Right lobe of liver (tissue), 6 donors: Measurements from ENCODE around the gene PCCA. TPM values are rescaled to one million over a fixed set of nuclear protein-coding genes. Genes with fewer than 3 reads are reported as not detected.
A peak's percentile ranks its signal among the peaks of the same experiment; 100 is the strongest.

Experiments
- ATAC-seq, 4 donors: fragments of 200-7000 bp; cut with Tn5 transposase; one replicate each; pipeline ENCODE4 v1.9.1; 2020; ENCODE audit warnings: mild to moderate bottlenecking in 4 of 4, moderate library complexity in 4 of 4
- DNase-seq, 3 donors: peaks; one replicate each; pipeline ENCODE4 v3.0.0-alpha.2; 2020
- H3K27ac ChIP-seq, 3 donors: fragments of 200-600 bp; one replicate each; pipeline ENCODE4 v1.8.0; 2022
- H3K27me3 ChIP-seq, 2 donors: fragments of 200-600 bp; one replicate each; pipeline ENCODE4 v1.8.0; 2022
- H3K36me3 ChIP-seq, 4 donors: fragments of 200-600 bp; sonication (generic) in 1 of 4; one replicate each; pipeline versions ENCODE4 v1.5.1 to v1.8.0; 2017 to 2022; ENCODE audit warnings: control low read depth in 1 of 4
- H3K4me1 ChIP-seq, 4 donors: fragments of 200-600 bp; sonication (generic) in 1 of 4; one replicate each; pipeline versions ENCODE4 v1.5.1 to v1.8.0; 2017 to 2022; ENCODE audit warnings: control low read depth in 1 of 4
- H3K4me3 ChIP-seq, 3 donors: fragments of 200-600 bp; one replicate each; pipeline ENCODE4 v1.8.0; 2022
- H3K9me3 ChIP-seq, 4 donors: fragments of 200-600 bp; sonication (generic) in 1 of 4; one replicate each; pipeline versions ENCODE4 v1.5.1 to v1.8.0; 2017 to 2022; ENCODE audit warnings: control low read depth in 1 of 4
- POLR2A ChIP-seq: fragments of 450-650 bp; IDR thresholded peaks from one replicate; pipeline ENCODE4 v1.6.1; 2017; ENCODE audit warnings: antibody characterized with exemption, mild to moderate bottlenecking
- WGBS: methylation state at CpG from one replicate; pipeline ENCODE4 v1.1.6; 2018; ENCODE audit warnings: low coverage, low lambda C conversion rate; ENCODE audit not compliant: insufficient coverage; ENCODE audit errors: missing lambda C conversion rate; 5-methylcytosine and 5-hydroxymethylcytosine counted together
- intact Hi-C, 2 donors: fragments of 100-400 bp; cut with DNase I; formaldehyde crosslinking; loops; one replicate each; pipeline versions ENCODE4 v1.11.2 to v1.14.1; 2022
- total RNA-seq, 6 experiments: library from RNA; depleted of rRNA in 2 of 6; stranded (reverse); fragments of >200 nt in 2 of 6; fragmentation: NEBNext Ultra II Directional in 3 of 6; extraction: Animal tissue kit (Norgen Biotek cat#: 25700) in 3 of 6; gene quantifications; one replicate each; pipeline versions ENCODE4 v1.1.0 to v1.2.4, GENCODE V29; 2016 to 2023
- TF ChIP-seq, protein P1 (sequence below), 4 donors: fragments of 200-600 bp in 3 of 4; fragments of 450-650 bp in 1 of 4; IDR thresholded peaks; one replicate each; pipeline versions ENCODE4 v1.5.1 to v1.8.0; 2016 to 2022; ENCODE audit warnings: antibody characterized with exemption in 4 of 4, mild to moderate bottlenecking in 2 of 4
- donor health status: DM: no; HTN: yes; CAD: no.
- donor health status: DM: no; HTN: no; CAD: no.
- donor health status: DM: no; HTN: no; CAD: no.
- donor health status: DM: no; HTN: yes; CAD: no.
- donor health status: DM: no; HTN: yes; CAD: no.

The PCCA gene
- total RNA-seq, 6 experiments from 2014 or later, result 58.2 to 161 (median 85.2) TPM

DNA sequence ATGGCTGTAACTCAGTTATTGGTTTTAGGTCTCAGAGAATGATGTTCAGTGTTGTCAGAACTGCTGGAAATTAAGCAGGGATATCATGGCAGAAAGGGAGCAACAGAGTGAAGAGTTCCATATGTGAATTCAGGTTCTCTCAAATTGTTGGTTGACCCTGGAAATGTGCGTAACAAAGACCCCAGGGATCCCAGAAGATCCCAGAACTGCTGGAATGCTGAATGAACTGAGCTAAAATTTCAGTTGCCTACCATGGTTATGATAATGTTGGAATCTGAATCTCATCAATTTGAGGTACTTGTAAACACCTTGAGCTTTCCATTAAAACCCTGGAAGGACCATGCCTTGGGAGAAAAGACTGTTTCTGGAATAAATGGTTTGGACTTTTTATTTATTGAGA, 268.9 kb downstream of the PCCA start:
- Histone ChIP-seq H3K27me3 (no peaks in the 10 kb centered on the region), H3K9me3 (no peaks in the 10 kb centered on the region), H3K27ac (no peak overlapping the region), H3K4me3 (no peak overlapping the region), H3K4me1 (no peaks in the 10 kb centered on the region), H3K36me3 (no peaks in the 10 kb centered on the region)
- ATAC-seq, result no peak
- no peak for TF ChIP-seq POLR2A
- TF ChIP-seq, protein P1, sequence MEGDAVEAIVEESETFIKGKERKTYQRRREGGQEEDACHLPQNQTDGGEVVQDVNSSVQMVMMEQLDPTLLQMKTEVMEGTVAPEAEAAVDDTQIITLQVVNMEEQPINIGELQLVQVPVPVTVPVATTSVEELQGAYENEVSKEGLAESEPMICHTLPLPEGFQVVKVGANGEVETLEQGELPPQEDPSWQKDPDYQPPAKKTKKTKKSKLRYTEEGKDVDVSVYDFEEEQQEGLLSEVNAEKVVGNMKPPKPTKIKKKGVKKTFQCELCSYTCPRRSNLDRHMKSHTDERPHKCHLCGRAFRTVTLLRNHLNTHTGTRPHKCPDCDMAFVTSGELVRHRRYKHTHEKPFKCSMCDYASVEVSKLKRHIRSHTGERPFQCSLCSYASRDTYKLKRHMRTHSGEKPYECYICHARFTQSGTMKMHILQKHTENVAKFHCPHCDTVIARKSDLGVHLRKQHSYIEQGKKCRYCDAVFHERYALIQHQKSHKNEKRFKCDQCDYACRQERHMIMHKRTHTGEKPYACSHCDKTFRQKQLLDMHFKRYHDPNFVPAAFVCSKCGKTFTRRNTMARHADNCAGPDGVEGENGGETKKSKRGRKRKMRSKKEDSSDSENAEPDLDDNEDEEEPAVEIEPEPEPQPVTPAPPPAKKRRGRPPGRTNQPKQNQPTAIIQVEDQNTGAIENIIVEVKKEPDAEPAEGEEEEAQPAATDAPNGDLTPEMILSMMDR (IDR thresholded peaks at IDR 0.05), result no peak
- DNase-seq, result no peak
- 86% methylated on average over 1 of the region's 1 CpG for WGBS
- intact Hi-C loops, result no loop called here

DNA sequence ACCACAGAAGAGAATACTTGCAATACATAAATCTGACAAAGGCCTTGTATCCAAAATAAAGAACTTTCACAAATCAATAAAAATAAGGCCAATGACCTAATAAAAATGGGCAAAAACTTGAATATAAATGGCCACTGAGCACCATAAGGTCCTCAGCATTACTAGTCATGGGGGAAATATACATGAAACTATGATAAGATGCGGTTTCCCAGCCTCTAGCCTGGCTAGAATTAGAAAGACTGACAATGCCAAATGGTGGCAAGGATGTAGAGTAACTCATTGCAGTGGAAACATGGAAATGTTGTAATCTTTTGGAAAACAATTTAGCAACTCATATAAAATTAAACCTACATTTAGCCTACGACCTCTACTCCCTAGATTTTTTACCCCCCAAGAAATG, 272.6 kb downstream of the PCCA start:
- ATAC-seq, result peak in 1 of 4 donors; percentile 36
- H3K9me3 ChIP-seq, result no peaks in the 10 kb centered on the region
- no peaks in the 10 kb centered on the region for H3K27me3 ChIP-seq
- no peak overlapping the region for H3K4me3 ChIP-seq
- 88% methylated on average over 2 of the region's 2 CpGs for WGBS
- no peak for DNase-seq
- H3K4me1 ChIP-seq, result no peaks in the 10 kb centered on the region
- H3K27ac ChIP-seq, result no peak overlapping the region
- TF ChIP-seq POLR2A, result no peak
- TF ChIP-seq, protein P1 (IDR thresholded peaks at IDR 0.05), result no peak
- intact Hi-C loops, result no loop called here
- H3K36me3 ChIP-seq, result no peaks in the 10 kb centered on the region

DNA sequence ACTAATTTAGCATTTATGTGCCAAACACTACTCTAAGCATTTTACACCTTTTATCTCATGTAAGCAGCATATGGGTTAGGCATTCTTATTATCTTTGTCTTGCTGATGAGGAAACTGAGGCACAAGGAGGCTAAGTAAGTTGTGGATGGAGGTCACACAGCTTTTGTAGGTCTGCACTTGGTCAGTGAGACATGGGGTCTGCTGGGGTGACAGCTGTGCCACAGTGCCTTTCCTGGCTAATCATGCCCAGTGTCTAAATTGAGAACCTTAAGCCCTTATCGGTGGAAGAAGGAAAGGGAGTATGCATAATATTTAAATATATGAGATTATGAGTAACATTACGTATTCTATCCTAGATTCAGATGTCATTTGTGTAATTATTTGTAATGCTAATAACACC, 273.5 kb downstream of the PCCA start:
- Histone ChIP-seq H3K4me3 (no peak overlapping the region), H3K9me3 (no peaks in the 10 kb centered on the region), H3K27me3 (no peaks in the 10 kb centered on the region), H3K4me1 (no peaks in the 10 kb centered on the region), H3K27ac (no peak overlapping the region), H3K36me3 (no peaks in the 10 kb centered on the region)
- 85% methylated on average over 2 of the region's 2 CpGs for WGBS
- TF ChIP-seq, protein P1 (IDR thresholded peaks at IDR 0.05), result no peak
- no peak for TF ChIP-seq POLR2A
- DNase-seq (no peak), ATAC-seq (no peak)
- intact Hi-C loops, result no loop called here

DNA sequence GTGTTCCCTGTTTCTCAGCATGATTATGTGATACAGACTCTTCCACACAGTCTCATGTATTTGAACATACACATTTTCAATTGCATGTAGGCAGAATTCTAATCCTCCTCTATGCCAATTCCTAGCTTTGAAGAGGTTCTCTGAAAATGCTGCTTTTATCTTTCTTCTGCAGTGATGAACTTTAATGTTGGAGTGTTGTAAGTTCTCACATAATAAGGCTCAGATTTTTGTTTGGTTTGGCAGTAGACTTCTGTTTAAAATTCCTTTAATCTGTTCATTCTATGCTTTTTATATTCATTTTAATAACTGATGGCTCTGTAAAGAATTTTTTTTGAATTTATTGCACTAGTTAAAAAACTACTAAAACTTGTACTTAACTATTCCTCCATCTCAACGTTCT, 273.9 kb downstream of the PCCA start:
- H3K27me3 ChIP-seq, result no peaks in the 10 kb centered on the region
- WGBS, result 69% methylated on average over 1 of the region's 1 CpG
- TF ChIP-seq, protein P1 (IDR thresholded peaks at IDR 0.05), result no peak
- no peak for TF ChIP-seq POLR2A
- H3K4me1 ChIP-seq, result no peaks in the 10 kb centered on the region
- intact Hi-C loops, result no loop called here
- H3K36me3 ChIP-seq, result no peaks in the 10 kb centered on the region
- H3K27ac ChIP-seq, result no peak overlapping the region
- DNase-seq (no peak), ATAC-seq (no peak)
- no peak overlapping the region for H3K4me3 ChIP-seq
- H3K9me3 ChIP-seq, result no peaks in the 10 kb centered on the region

DNA sequence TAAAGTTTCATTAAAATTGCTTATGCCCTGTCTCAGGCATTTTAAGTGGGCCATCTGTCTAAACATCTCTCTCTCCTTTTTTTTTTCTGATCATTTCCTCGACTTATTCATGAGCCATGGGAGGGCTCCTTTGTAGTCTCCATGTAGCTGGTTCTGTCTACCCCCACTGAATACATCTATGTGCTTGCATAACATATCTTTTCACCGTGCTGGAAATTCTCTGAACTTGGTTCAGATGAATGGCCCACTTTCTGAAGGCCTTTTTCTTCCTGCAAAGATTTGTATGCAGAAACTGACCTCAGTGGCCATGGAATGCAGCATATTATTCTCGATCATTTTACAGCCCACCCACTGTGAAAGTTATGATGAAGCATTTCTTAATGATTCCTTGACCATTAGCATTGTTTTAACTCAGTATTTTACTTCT, 274.4 kb downstream of the PCCA start:
- no peak for ATAC-seq
- no peaks in the 10 kb centered on the region for H3K9me3 ChIP-seq
- no peaks in the 10 kb centered on the region for H3K27me3 ChIP-seq
- TF ChIP-seq POLR2A, result no peak
- TF ChIP-seq, protein P1 (IDR thresholded peaks at IDR 0.05), result no peak
- H3K4me1 ChIP-seq, result no peaks in the 10 kb centered on the region
- DNase-seq, result no peak
- intact Hi-C loops, result no loop called here
- H3K36me3 ChIP-seq, result no peaks in the 10 kb centered on the region
- 64% methylated on average over 3 of the region's 3 CpGs for WGBS
- H3K27ac ChIP-seq, result no peak overlapping the region
- no peak overlapping the region for H3K4me3 ChIP-seq
